Right atrium auricular region (tissue), 2 donors: ENCODE data around the gene FRMPD2. TPM values are rescaled to one million over a fixed set of nuclear protein-coding genes. Genes with fewer than 3 reads are reported as not detected.
"Not testable (repeated sequence)": the region's sequence is repeated elsewhere in the genome, so short reads cannot be mapped to it uniquely, and the experiment has no call there.

Experiments
- DNase-seq: peaks from one replicate; pipeline ENCODE4 v3.0.0-alpha.2; 2019; ENCODE audit warnings: low spot score
- H3K27ac ChIP-seq, 2 donors: fragments of 200-600 bp; sonication (generic); 1 replicate in 1 of 2; 2 replicates in 1 of 2; pipeline ENCODE4 v1.5.1; 2016 to 2019
- H3K27me3 ChIP-seq, 2 donors: fragments of 200-600 bp; sonication (generic); one replicate each; pipeline versions ENCODE4 v1.5.1 to v1.6.0; 2017 to 2019
- H3K36me3 ChIP-seq: fragments of 200-600 bp; sonication (generic); one replicate; pipeline ENCODE4 v1.5.1; 2016
- H3K4me1 ChIP-seq, 2 donors: fragments of 200-600 bp; sonication (generic); one replicate each; pipeline versions ENCODE4 v1.5.1 to v1.6.0; 2017 to 2019
- H3K4me3 ChIP-seq, 2 donors: fragments of 200-600 bp; sonication (generic); 1 replicate in 1 of 2; 2 replicates in 1 of 2; pipeline ENCODE4 v1.5.1; 2017 to 2019; ENCODE audit warnings: mild to moderate bottlenecking in 1 of 2, moderate library complexity in 1 of 2
- H3K9me3 ChIP-seq, 2 donors: fragments of 200-600 bp; sonication (generic); one replicate each; pipeline ENCODE4 v1.5.1; 2019
- total RNA-seq, 2 donors: library from RNA; depleted of rRNA; stranded (reverse); fragments of >200 nt; gene quantifications; one replicate each; pipeline ENCODE4 v1.1.0, GENCODE V29; 2016

FRMPD2 gene
- total RNA-seq, 2 donors from 2014 or later: 1.2 to 7.5 TPM

- not testable (repeated sequence) for H3K4me1 ChIP-seq, H3K9me3 ChIP-seq, H3K4me3 ChIP-seq, H3K27me3 ChIP-seq, H3K27ac ChIP-seq, DNase-seq, H3K36me3 ChIP-seq
Measured at GRCh38 chr10:48110277-48110676, 164.2 kb downstream of the FRMPD2 start.

Other genes starting within 250 kb of the FRMPD2 start
- 10 to 100 TPM; 22.3 to 26.5 TPM for gene MAPK8, start 32.0 kb upstream of the FRMPD2 start, total RNA-seq